Body of pancreas (tissue), 4 donors: ENCODE measurements around the gene SYNPO.

Experiments
- POLR2A ChIP-seq, 3 donors: fragments of 450-650 bp; IDR thresholded peaks; one replicate each; pipeline ENCODE4 v1.6.1; 2016; ENCODE audit warnings: antibody characterized with exemption in 3 of 3, mild to moderate bottlenecking in 2 of 3
- TF ChIP-seq, protein P1 (sequence below), 7 experiments: fragments of 450-650 bp in 4 of 7; fragments of 200-600 bp in 3 of 7; sonication (generic) in 3 of 7; IDR thresholded peaks; one replicate each; pipeline ENCODE4 v1.5.1; 2016 to 2019; ENCODE audit warnings: antibody characterized with exemption in 7 of 7

GRCh38 chr5:150607105-150607504 lies 33.4 kb upstream of the SYNPO start:
- TF ChIP-seq, protein P1, sequence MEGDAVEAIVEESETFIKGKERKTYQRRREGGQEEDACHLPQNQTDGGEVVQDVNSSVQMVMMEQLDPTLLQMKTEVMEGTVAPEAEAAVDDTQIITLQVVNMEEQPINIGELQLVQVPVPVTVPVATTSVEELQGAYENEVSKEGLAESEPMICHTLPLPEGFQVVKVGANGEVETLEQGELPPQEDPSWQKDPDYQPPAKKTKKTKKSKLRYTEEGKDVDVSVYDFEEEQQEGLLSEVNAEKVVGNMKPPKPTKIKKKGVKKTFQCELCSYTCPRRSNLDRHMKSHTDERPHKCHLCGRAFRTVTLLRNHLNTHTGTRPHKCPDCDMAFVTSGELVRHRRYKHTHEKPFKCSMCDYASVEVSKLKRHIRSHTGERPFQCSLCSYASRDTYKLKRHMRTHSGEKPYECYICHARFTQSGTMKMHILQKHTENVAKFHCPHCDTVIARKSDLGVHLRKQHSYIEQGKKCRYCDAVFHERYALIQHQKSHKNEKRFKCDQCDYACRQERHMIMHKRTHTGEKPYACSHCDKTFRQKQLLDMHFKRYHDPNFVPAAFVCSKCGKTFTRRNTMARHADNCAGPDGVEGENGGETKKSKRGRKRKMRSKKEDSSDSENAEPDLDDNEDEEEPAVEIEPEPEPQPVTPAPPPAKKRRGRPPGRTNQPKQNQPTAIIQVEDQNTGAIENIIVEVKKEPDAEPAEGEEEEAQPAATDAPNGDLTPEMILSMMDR (IDR thresholded peaks at IDR 0.05): no peak
- TF ChIP-seq POLR2A (IDR thresholded peaks at IDR 0.05): no peak
